BLaER1 (cell line): ENCODE results near the gene MAPKAP1.
A peak's percentile ranks its signal among the peaks of the same experiment; 100 is the strongest.

ENCODE experiments used
- H3K27ac ChIP-seq: shearing (Covaris generic); formaldehyde crosslinking; 2 replicates; pipeline ENCODE4 v1.8.1; 2022
- H3K27me3 ChIP-seq: shearing (Covaris generic); formaldehyde crosslinking; 2 replicates; pipeline ENCODE4 v1.8.1; 2022
- H3K36me3 ChIP-seq: shearing (Covaris generic); formaldehyde crosslinking; 2 replicates; pipeline ENCODE4 v1.8.1; 2022
- H3K4me1 ChIP-seq: shearing (Covaris generic); formaldehyde crosslinking; 2 replicates; pipeline ENCODE4 v1.8.1; 2022
- H3K4me2 ChIP-seq: shearing (Covaris generic); formaldehyde crosslinking; 2 replicates; pipeline ENCODE4 v1.8.1; 2022
- H3K4me3 ChIP-seq: shearing (Covaris generic); formaldehyde crosslinking; 2 replicates; pipeline ENCODE4 v1.8.1; 2022
- H3K9ac ChIP-seq: shearing (Covaris generic); formaldehyde crosslinking; 2 replicates; pipeline ENCODE4 v1.8.1; 2022
- H3K9me3 ChIP-seq: shearing (Covaris generic); formaldehyde crosslinking; 2 replicates; pipeline ENCODE4 v1.8.1; 2022
- H4K20me1 ChIP-seq: shearing (Covaris generic); formaldehyde crosslinking; 2 replicates; pipeline ENCODE4 v1.8.1; 2022
- Cebpa-rat ChIP-seq: shearing (Covaris generic); IDR thresholded peaks from 2 replicates; pipeline ENCODE4 v1.8.1; 2022

Gene MAPKAP1

DNA sequence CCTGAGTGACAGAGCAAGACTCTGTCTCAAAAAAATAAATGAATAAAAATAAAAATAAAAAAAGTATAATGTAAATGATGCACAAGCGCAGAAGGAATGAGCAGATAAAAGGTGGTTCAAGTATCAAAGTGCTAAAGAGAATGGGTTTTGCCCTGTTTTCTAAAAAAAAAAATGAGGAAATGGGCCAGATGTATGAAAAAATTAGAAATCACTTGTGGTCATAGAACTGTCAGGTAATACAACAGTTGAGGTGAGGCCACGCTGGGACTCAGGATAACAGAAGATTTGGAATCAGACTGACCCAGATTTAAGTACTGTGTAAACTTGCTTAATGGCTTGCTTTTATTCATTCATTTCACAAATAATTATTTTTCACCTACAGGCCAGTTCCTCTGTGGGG lies 69.8 kb downstream of the MAPKAP1 start:
- no peak for TF ChIP-seq Cebpa-rat
- Histone ChIP-seq H3K4me3 (no peak overlapping the region), H4K20me1 (peaks cover 28% of the 10 kb centered on the region), H3K27me3 (no peaks in the 10 kb centered on the region), H3K9me3 (no peaks in the 10 kb centered on the region), H3K4me2 (no peak overlapping the region), H3K9ac (no peak overlapping the region), H3K27ac (no peak overlapping the region), H3K36me3 (peaks cover 4% of the 10 kb centered on the region; the same call in 1 of the 2 replicates), H3K4me1 (peaks cover 39% of the 10 kb centered on the region)

- H3K27me3 ChIP-seq = no peaks in the 10 kb centered on the region
- H3K36me3 ChIP-seq = 0 out of 2 replicates have a peak, but pooled peaks cover 3% of the 10 kb centered on the region
- H4K20me1 ChIP-seq = peaks cover 37% of the 10 kb centered on the region
- no peak overlapping the region for H3K4me2 ChIP-seq
- H3K27ac ChIP-seq = no peak overlapping the region
- H3K9me3 ChIP-seq = no peaks in the 10 kb centered on the region
- no peak overlapping the region for H3K4me3 ChIP-seq
- H3K4me1 ChIP-seq = peaks cover 40% of the 10 kb centered on the region
- no peak overlapping the region for H3K9ac ChIP-seq
- no peak for TF ChIP-seq Cebpa-rat
Observed at GRCh38 chr9:125635888-125636287, 71.1 kb downstream of the MAPKAP1 start.

- Histone ChIP-seq H3K4me3 (no peak overlapping the region), H3K4me1 (peaks cover 48% of the 10 kb centered on the region), H3K9me3 (no peaks in the 10 kb centered on the region), H3K27ac (no peak overlapping the region), H3K27me3 (no peaks in the 10 kb centered on the region), H3K9ac (no peak overlapping the region), H3K36me3 (0 out of 2 replicates have a peak, but pooled peaks cover 3% of the 10 kb centered on the region), H3K4me2 (peak overlapping the region; percentile 61), H4K20me1 (peaks cover 37% of the 10 kb centered on the region)
- TF ChIP-seq Cebpa-rat = no peak
Observed at GRCh38 chr9:125634040-125634717, 72.8 kb downstream of the MAPKAP1 start.

DNA sequence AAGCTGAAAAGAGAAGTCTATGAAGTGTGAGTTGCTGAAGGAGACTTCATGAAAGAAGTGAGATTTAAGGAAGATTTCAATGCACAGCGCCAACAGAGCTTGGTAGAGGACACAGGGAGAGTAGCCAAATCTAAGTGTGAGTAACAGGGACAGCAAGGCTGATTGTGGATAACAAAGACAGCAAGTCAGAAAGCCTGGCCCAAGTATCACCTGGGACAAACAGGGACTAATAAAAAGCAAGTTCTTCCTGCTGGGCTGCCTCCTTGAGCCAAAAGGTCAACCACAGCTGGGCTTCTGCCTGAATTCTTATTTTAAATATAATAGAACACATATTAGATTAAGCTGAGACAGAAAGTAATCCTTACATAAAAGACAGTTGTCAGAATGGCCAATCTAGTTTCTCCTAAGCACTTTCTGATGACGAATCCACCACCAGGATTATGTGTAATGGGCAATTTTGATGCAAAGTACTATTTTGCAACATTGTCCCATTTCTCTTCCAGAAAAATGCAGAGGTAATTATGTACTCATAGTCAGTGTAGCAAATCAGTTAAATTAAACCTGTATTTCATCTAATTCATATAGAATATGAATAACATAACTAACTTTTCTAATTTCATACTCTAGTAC lies 73.8 kb downstream of the MAPKAP1 start:
- Histone ChIP-seq H3K9me3 (no peaks in the 10 kb centered on the region), H3K4me1 (peaks cover 48% of the 10 kb centered on the region), H3K4me2 (peak overlapping the region; percentile 61), H3K27ac (no peak overlapping the region; the same call in 1 of the 2 replicates), H3K36me3 (0 out of 2 replicates have a peak, but pooled peaks cover 3% of the 10 kb centered on the region), H3K9ac (no peak overlapping the region), H3K4me3 (no peak overlapping the region), H3K27me3 (no peaks in the 10 kb centered on the region), H4K20me1 (peaks cover 39% of the 10 kb centered on the region)
- no peak for TF ChIP-seq Cebpa-rat

DNA sequence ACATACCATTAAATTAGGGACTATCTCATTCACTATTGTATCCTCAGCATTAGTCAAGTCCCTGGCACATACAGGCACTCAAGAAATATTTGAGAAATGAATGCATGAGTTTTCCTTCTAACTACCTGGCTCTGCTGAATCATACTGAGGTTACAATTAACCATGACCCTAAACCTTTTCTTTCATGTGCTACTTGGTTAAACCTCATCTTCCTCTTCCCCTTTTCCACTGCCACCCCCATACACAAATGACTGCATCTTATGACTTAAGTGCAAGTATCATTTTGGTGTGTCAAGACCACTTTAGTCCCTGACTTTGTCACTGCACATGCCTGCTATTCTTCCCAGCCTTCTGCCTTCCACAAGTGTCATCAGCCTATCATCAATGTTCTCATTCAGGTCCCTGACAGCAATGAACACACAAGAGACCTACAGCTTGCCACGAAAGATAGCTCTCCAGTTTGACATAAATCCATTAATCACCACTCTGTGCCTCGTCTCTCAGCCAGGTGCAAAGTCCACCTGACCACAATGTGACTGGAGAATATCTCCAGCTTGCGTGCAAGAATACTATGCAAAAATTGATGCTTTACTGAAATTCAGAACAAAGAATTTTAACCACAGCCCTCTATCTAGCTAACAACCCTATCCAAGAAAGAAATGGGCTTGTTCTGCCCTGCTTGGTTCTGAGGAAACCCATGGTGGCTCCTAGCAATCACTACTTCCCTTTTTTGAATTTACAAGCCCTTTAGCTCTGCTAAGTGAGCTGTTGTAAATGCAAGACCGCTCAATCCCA lies 74.5 kb downstream of the MAPKAP1 start:
- H3K27me3 ChIP-seq = no peaks in the 10 kb centered on the region
- peaks cover 45% of the 10 kb centered on the region for H3K4me1 ChIP-seq
- no peak overlapping the region; the same call in 1 of the 2 replicates for H3K27ac ChIP-seq
- H3K36me3 ChIP-seq = 0 out of 2 replicates have a peak, but pooled peaks cover 3% of the 10 kb centered on the region
- H3K9me3 ChIP-seq = no peaks in the 10 kb centered on the region
- no peak overlapping the region for H3K9ac ChIP-seq
- H3K4me3 ChIP-seq = no peak overlapping the region
- H4K20me1 ChIP-seq = peaks cover 44% of the 10 kb centered on the region
- peak overlapping the region; percentile 61 for H3K4me2 ChIP-seq
- TF ChIP-seq Cebpa-rat = no peak

DNA sequence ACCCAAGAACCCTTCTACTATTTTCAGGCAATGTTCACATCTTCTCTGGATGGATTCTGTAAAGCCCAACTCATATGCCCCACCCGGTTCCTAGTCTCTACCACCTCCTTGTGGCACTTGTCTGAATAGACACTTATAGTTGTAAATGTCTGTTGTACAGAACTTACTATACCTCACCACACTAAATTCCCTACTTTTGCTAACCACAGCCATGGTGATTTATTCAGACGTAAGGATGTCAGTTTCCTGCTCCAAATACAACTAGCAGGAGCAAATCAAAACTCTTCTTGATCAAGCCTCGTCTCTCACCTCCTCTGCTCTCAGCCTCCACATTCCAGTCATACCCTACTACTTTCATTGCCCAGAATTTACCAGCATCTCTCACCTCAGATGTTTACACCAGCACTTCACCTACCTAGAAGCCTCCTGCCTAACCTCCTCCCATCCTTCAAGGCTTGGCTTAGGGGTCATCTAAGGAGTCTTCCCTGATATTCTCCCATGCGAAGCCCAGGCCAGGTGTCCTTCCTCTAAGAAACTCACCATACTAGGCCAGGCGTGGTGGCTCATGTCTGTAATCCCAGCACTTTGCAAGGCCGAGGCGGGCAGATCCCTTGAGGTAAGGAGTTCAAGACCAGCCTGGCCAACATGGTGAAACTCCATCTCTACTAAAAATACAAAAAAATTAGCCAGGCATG lies 75.5 kb downstream of the MAPKAP1 start:
- Histone ChIP-seq H3K36me3 (0 out of 2 replicates have a peak, but pooled peaks cover 3% of the 10 kb centered on the region), H3K4me1 (peaks cover 39% of the 10 kb centered on the region), H3K4me2 (no peak overlapping the region), H3K27ac (no peak overlapping the region), H4K20me1 (peaks cover 51% of the 10 kb centered on the region), H3K9me3 (no peaks in the 10 kb centered on the region), H3K27me3 (no peaks in the 10 kb centered on the region), H3K9ac (no peak overlapping the region), H3K4me3 (no peak overlapping the region)
- TF ChIP-seq Cebpa-rat = no peak

DNA sequence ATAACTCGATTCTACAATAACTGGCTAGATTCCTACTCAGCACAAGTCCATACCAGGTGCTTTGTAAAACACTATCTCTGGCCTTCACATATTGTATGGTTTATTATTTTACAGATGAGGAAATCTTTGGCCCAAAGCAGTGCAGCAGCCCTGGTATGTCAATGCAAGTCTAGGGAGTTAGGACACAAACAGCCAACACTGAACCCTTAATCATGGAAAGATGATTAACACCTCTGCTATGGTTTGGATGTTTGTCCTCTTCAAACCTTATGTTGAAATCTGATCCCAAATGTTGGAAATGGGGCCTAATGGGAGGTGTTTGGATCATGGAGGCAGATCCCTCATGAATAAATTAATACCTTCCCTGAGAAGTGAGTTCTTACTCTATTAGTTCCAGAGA lies 76.6 kb downstream of the MAPKAP1 start:
- no peak overlapping the region for H3K4me2 ChIP-seq
- H4K20me1 ChIP-seq = peaks cover 55% of the 10 kb centered on the region
- no peak overlapping the region for H3K27ac ChIP-seq
- peaks cover 39% of the 10 kb centered on the region for H3K4me1 ChIP-seq
- no peak overlapping the region for H3K4me3 ChIP-seq
- no peaks in the 10 kb centered on the region for H3K9me3 ChIP-seq
- H3K9ac ChIP-seq = no peak overlapping the region
- no peaks in the 10 kb centered on the region for H3K27me3 ChIP-seq
- H3K36me3 ChIP-seq = 0 out of 2 replicates have a peak, but pooled peaks cover 3% of the 10 kb centered on the region
- TF ChIP-seq Cebpa-rat = no peak

GRCh38 chr9:125629446-125629845 lies 77.6 kb downstream of the MAPKAP1 start:
- Histone ChIP-seq H3K4me3 (no peak overlapping the region), H3K9me3 (no peaks in the 10 kb centered on the region), H3K4me2 (no peak overlapping the region), H3K4me1 (peaks cover 31% of the 10 kb centered on the region), H3K9ac (no peak overlapping the region), H4K20me1 (peaks cover 45% of the 10 kb centered on the region), H3K27me3 (no peaks in the 10 kb centered on the region), H3K36me3 (0 out of 2 replicates have a peak, but pooled peaks cover 3% of the 10 kb centered on the region), H3K27ac (no peak overlapping the region)
- TF ChIP-seq Cebpa-rat = no peak

DNA sequence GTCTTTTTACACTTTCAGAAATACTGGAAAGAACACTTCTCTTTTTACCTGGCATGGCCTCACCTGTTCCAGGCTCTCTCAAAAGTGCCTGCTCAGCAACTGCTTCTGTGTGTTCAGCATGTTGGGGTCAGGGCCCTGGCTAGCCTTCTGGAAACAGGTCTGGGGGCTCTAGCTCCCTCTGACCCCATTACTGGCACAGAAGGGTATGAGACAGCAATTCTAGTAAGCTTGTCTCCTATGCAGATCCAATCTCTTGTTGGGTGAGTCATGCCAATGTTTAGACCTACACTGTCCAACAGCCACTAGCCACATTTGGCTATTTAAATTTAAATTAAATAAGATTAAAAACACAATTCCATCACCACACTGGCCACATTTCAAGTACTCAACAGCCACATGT lies 80.8 kb downstream of the MAPKAP1 start:
- Histone ChIP-seq H3K9me3 (peaks cover 4% of the 10 kb centered on the region; the same call in 1 of the 2 replicates), H3K27ac (no peak overlapping the region), H3K4me2 (no peak overlapping the region), H4K20me1 (peaks cover 18% of the 10 kb centered on the region; the same call in 1 of the 2 replicates), H3K4me3 (no peak overlapping the region), H3K27me3 (no peaks in the 10 kb centered on the region), H3K4me1 (peaks cover 7% of the 10 kb centered on the region; the same call in 1 of the 2 replicates), H3K36me3 (no peaks in the 10 kb centered on the region), H3K9ac (no peak overlapping the region)
- no peak for TF ChIP-seq Cebpa-rat
